ENCODE measurements around the gene CFAP46.
"Not testable (repeated sequence)": the region's sequence is repeated elsewhere in the genome, so short reads cannot be mapped to it uniquely, and the experiment has no call there.

The CFAP46 gene

GRCh38 chr10:132806110-132806509, 136.3 kb downstream of the CFAP46 start:
- no peak for DNase-seq (ENCODE audit: low read depth)

- DNase-seq (ENCODE audit: low read depth), result no peak
Measured at GRCh38 chr10:132805599-132805998, 136.8 kb downstream of the CFAP46 start.

DNA sequence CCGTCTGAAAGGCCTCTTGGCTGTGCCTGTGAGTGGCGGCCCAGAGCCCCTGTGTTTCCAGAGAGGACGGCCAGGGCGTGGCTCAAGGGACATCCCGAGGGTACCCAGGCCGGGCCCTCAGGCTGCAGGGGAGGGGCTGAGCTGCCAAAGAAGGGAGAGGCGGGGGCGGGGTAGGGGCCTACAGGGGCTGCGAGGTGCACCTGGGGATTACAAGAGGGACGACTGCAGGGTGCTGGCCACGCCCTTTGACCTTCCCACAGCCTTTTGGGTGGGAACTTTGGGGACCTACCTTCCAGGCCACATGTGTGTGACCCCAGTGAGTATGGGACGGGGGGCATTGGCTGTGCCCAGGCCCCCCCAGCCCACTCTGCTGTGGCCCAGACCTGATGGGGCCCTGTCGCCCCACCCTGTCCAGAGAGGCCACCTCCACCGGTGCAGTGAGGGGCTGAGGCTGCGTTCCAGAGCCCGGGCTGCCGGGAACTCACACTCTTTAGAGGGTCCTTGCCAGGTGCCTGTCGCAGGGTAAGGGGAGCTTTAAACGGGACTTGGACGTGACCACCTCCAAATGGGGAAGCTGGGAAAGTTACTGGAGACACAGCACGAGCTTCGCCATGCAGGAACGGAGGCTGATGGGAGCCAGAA, 137.5 kb downstream of the CFAP46 start:
- DNase-seq (ENCODE audit: low read depth), result no peak

DNA sequence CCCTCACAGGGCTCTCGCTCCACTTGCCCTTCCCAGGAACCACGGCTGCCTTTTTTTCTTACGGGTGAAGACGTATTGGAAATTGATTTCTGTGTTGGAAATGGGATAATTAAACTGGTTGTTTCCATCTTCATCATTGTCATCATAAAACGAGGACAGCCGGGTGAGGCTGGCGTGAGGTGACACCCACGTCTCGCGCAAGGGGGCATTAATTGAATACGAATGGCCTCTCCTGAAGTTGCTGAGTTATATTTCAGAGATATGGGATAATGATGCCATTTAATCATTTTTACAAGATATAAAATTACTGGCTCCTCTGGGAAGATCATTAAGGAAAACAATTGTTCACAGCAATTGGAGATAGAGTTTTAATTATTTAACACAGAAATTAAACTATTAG, 138.1 kb downstream of the CFAP46 start:
- DNase-seq (ENCODE audit: low read depth), result no peak

DNA sequence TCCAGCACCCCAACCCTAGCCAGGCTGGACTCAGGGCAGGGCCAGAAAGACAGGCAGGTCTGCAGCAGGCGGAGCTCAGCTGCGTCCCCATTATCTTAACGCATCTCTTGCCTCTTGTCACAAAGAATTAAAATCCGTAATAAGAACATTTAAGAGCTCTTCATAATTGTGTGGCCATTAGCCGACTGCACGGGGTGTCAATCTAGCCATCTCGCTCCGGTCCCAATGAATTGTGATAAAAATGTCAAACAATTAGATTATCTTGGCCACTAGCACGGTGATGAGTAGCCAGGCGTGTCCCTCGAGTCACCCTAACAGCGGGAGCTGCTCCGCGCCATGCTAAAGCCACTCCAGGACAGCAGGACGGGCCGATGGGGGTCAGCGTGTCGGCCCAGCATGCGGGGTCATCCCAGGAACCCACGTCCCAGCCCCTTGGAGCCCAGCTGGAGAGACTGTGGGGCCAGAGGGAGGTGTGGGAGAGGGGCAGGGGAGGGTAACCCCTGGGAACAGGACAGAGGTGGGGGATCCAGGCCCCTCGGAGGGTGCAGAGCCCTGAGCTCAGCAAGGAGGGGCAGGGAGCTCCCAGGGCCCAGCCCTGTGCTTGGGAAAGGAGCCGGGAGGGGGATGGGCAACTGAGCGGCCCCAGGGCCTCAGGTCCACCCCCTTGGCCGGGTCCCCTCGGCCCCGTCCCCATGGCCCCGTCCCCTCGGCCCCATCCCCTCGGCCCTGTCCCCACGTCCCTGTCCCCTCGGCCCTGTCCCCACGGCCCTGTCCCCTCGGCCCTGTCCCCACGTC, 138.8 kb downstream of the CFAP46 start:
- DNase-seq (ENCODE audit: low read depth), result no peak

DNA sequence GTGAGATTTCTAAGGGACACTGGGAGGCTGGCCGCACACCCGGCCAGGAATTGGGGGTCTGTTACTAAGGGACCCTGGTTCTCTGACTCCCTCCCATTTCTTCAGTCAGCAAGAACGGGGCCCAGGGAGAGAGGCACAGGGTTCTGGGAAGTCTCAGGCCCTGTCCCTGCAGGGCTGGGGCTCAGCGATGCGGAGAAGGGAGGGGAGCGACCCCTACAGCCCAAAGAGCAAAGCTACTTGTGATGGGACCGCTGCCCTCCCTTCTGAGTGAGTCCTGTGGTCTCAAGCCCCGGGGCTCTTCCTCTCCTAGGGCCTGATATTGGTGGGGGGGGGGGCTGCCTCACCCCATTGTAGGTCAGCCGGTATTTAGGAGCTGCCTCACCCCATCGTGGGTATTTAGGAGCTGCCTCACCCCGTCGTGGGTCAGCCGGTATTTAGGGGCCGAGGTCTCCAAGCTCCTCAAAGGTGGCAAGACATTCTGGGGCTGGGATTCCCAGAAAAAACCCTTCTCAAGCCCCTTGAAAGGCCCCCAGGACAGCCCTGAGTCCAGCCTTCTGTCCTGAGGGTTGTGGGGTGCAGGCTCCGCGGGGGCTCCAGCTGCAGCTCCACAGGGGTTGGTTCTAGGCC, 139.6 kb downstream of the CFAP46 start:
- no peak for DNase-seq (ENCODE audit: low read depth)

DNA sequence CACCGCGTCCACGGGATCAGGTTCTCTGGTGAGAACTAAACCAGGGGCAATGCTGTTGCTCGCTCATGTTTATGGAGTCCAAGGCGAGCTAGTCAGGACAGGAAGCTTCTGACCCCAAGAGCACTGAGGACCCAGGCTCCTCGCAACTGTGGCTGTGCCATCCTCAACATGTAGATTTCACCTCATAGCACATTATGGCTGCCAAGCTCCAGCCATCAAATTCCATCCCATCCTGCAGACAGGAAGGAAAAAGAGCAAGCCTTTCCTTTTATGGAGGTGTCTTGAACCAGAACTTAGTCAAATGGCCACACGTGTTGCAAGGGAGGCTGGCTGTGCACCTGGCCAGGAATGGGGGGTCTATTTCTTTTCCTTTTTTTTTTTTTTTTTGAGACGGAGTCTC, 140.3 kb downstream of the CFAP46 start:
- DNase-seq (ENCODE audit: low read depth), result no peak

- no peak for DNase-seq (ENCODE audit: low read depth)
Measured at GRCh38 chr10:132799865-132800264, 142.5 kb downstream of the CFAP46 start.

DNA sequence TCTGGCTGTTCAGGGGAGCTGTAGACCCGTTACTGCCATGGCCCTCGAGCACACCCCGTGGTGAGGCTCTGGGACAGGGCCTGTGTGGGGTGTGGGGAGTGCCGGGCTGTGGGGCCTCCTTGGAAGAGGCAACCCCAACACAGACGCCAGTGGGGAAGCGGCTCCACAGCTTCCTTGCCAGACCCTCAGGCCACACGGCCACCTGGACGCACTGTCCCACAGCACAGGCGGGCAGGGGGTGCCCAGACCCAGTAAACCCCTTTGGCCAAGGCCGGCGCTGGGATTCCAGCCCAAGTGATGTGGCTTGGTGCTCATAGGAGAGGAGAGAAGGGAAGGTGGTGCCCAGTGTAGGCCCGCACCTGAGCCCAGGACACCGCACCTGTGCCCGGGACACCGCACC, 143.5 kb downstream of the CFAP46 start:
- DNase-seq (ENCODE audit: low read depth), result no peak

DNA sequence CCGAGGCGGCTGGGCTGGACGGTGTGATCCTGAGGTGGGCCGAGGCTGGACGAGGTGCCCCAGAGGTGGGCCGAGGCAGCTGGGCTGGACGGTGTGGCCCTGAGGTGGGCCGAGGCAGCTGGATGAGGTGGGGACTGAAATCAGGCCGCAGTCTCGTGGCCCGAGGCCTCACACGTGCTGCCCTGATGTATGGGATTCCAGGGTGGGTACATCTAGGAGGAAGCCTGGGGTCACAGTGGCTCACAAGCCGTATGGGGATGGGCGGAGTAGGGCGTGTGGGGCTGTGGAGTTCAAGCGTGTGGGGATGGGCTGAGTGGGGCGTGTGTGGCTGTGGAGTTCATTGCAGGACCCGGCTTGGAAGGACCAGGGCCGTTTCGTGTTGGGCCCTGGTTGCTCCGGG, 144.0 kb downstream of the CFAP46 start:
- no peak for DNase-seq (ENCODE audit: low read depth)

DNA sequence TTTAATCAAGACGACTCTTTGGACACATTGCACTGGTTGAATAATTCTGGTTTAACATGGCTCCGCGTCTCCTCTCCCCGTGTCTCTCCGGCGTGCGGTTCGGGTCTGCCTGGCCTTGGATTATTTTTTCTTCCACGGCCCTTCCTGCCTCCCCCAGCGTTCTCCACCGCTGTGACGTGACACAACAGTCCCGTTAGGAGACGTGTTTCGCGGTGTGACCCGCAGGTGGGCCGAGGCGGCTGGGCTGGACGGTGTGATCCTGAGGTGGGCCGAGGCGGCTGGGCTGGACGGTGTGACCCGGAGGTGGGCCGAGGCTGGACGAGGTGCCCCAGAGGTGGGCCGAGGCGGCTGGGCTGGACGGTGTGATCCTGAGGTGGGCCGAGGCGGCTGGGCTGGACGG, 144.4 kb downstream of the CFAP46 start:
- not testable (repeated sequence) for DNase-seq (ENCODE audit: low read depth)

- DNase-seq (ENCODE audit: low read depth), result no peak
Measured at GRCh38 chr10:132796846-132797245, 145.5 kb downstream of the CFAP46 start.

DNA sequence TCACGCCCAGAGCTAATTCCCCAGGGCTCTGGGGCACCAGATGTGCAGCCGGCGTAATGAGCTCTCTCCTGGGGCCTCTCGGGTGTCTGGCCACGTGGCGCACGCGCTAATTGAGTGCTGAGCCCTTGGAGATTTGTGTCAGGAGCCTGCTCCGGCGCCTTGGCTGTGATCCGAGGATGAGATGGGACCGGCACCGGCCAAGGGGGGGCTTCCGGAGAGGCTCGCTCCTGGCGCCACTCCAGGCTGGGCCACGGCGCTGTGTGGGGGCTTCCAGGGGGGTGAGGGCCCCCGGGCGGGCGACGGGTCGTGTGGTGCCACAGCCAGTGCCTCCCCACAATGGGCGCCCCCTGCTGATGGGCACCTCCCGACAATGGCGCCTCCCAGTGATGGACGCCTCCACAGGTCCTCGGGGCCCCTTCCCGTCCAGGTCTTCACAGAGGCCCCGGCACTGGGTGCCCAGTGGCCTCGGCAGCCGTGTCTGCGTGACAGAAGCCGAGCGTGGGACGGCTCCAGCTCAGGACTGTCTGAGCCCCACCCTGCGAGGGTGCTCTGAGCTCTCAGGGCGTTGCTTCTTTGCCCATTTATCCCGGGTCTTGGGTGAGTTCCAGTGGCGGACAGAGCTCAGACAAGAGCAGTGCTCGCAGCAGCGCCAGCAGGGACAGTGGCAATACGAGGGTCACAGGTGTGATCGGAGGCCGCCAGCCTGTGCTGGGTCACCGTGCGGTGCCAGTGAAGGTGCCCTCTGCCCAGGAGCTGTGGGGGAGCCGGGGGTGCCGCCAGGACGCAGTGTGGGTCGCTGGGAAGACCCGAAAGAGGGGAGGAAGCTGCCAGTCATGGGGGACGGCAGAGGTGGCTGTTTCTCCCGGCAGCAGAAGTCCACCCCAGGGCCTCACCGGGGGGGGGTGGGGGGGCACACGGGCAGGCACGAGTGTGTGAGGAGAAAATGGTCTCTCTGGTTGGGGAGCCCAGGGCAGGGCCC, 148.2 kb downstream of the CFAP46 start:
- no peak for DNase-seq (ENCODE audit: low read depth)

- no peak for DNase-seq (ENCODE audit: low read depth)
Measured at GRCh38 chr10:132793213-132793612, 149.2 kb downstream of the CFAP46 start.

DNA sequence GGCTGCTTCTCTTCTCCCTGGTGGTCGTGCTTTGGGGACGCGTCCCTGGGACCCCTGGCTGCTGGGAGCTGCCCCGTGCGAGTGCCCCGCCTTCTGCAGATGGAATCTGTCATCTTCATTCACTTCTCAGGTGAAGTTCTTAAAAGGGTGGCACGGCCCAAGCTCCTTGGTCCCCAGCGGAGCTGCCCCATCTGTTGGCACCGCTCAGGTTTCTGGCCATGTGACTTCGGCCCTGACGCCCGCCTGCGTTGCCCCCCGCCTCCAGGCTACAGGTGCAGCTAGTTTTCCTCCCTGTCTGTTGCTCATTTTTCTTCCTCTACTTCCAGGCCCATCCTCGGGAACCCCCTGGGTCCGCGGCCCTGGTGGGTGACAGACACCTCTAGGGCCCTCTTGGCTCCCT, 149.6 kb downstream of the CFAP46 start:
- no peak for DNase-seq (ENCODE audit: low read depth)

DNA sequence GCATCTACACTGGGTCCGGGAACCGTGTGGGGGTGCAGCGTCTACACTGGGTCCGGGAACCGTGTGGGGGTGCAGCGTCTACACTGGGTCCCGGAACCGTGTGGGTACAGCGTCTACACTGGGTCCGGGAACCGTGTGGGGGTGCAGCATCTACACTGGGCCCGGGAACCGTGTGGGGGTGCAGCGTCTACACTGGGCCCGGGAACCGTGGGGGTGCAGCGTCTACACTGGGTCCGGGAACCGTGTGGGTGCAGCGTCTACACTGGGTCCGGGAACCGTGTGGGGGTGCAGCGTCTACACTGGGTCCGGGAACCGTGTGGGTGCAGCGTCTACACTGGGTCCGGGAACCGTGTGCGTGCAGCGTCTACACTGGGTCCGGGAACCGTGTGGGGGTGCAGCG, 150.3 kb downstream of the CFAP46 start:
- DNase-seq (ENCODE audit: low read depth), result not testable (repeated sequence)

- DNase-seq (ENCODE audit: low read depth), result no peak
Measured at GRCh38 chr10:132790934-132791829, 151.2 kb downstream of the CFAP46 start.

GRCh38 chr10:132790470-132790869, 151.9 kb downstream of the CFAP46 start:
- no peak for DNase-seq (ENCODE audit: low read depth)

GRCh38 chr10:132789659-132790148, 152.7 kb downstream of the CFAP46 start:
- DNase-seq (ENCODE audit: low read depth), result no peak

- DNase-seq (ENCODE audit: low read depth), result no peak
Measured at GRCh38 chr10:132788831-132789219, 153.5 kb downstream of the CFAP46 start.
